HepG2 (cell line): ENCODE data around the gene NOTCH4. TPM values are rescaled to one million over a fixed set of nuclear protein-coding genes. Genes with fewer than 3 reads are reported as not detected.
A peak's percentile ranks its signal among the peaks of the same experiment; 100 is the strongest.

Experiments used
- ATF7-NPFF ChIP-seq: sonication (generic); formaldehyde crosslinking; IDR thresholded peaks from 2 replicates; pipeline ENCODE4 v1.8.1; 2023; ENCODE audit warnings: mild to moderate bottlenecking, low read depth, missing genetic modification reagents, moderate library complexity
- CENPT ChIP-seq: sonication (generic); formaldehyde crosslinking; IDR thresholded peaks from 2 replicates; pipeline ENCODE4 v1.8.0; 2022; ENCODE audit warnings: low read depth, mild to moderate bottlenecking, moderate library complexity, missing genetic modification reagents
- GATA4 ChIP-seq: sonication (generic); IDR thresholded peaks from 2 replicates; pipeline ENCODE4 v1.6.1; 2016; ENCODE audit warnings: antibody characterized with exemption, low read depth, borderline replicate concordance
- ISX ChIP-seq: sonication (generic); formaldehyde crosslinking; conservative IDR thresholded peaks from 2 replicates; pipeline ENCODE4 v1.5.0; 2020; ENCODE audit warnings: missing genetic modification reagents
- JUND ChIP-seq: sonication (generic); formaldehyde crosslinking; IDR thresholded peaks from 2 replicates; pipeline ENCODE4 v1.8.0; 2022; ENCODE audit warnings: mild to moderate bottlenecking, missing genetic modification reagents
- MZF1 ChIP-seq: sonication (generic); formaldehyde crosslinking; IDR thresholded peaks from 2 replicates; pipeline ENCODE4 v1.8.1; 2023; ENCODE audit warnings: mild to moderate bottlenecking, missing genetic modification reagents, borderline replicate concordance
- REL ChIP-seq: sonication (generic); formaldehyde crosslinking; conservative IDR thresholded peaks from 2 replicates; pipeline ENCODE4 v1.8.0; 2022; ENCODE audit warnings: mild to moderate bottlenecking, missing genetic modification reagents, moderate library complexity
- SMYD3 ChIP-seq: sonication (generic); formaldehyde crosslinking; IDR thresholded peaks from 2 replicates; pipeline ENCODE4 v1.8.1; 2023; ENCODE audit warnings: mild to moderate bottlenecking, missing genetic modification reagents
- ZNF557 ChIP-seq: sonication (generic); formaldehyde crosslinking; IDR thresholded peaks from 2 replicates; pipeline ENCODE4 v1.4.0; 2020; ENCODE audit warnings: missing genetic modification reagents
- polyA plus RNA-seq, 8 experiments: library from polyadenylated mRNA; depleted of rRNA in 3 of 8; stranded (reverse) in 7 of 8; unstranded in 1 of 8; fragments of >200 nt; fragmentation: Illumina TruSeq in 4 of 8; extraction: Trizol in 4 of 8; gene quantifications; 2 replicates each; pipeline versions ENCODE4 v1.2.1 to v1.2.3, GENCODE V29; 2011 to 2016; ENCODE audit warnings: low read depth in 4 of 8, missing spikeins in 1 of 8, mixed read lengths in 1 of 8; ENCODE audit not compliant: insufficient read depth in 1 of 8
- total RNA-seq, 5 experiments: library from RNA; depleted of rRNA; stranded (reverse); fragments of >200 nt; fragmentation: Illumina TruSeq; extraction: Trizol; gene quantifications; 2 replicates each; pipeline ENCODE4 v1.2.3, GENCODE V29; 2016; ENCODE audit warnings: low read depth in 1 of 5
- TF ChIP-seq, protein P1 (sequence below): sonication (generic); formaldehyde crosslinking; IDR thresholded peaks from 2 replicates; pipeline ENCODE4 v1.4.0; 2020; ENCODE audit warnings: missing genetic modification reagents, mild to moderate bottlenecking, borderline replicate concordance
- TF ChIP-seq, protein P2 (sequence below): sonication (generic); formaldehyde crosslinking; IDR thresholded peaks from 2 replicates; pipeline ENCODE4 v1.4.0; 2020; ENCODE audit warnings: missing genetic modification reagents, borderline replicate concordance
- TF ChIP-seq, protein P3 (sequence below): sonication (generic); formaldehyde crosslinking; IDR thresholded peaks from 2 replicates; pipeline ENCODE4 v1.4.0; 2020; ENCODE audit warnings: mild to moderate bottlenecking, missing genetic modification reagents
- TF ChIP-seq, protein P4 (sequence below): sonication (generic); formaldehyde crosslinking; IDR thresholded peaks from 2 replicates; pipeline ENCODE4 v1.8.0; 2023; ENCODE audit warnings: mild to moderate bottlenecking, missing genetic modification reagents
- TF ChIP-seq, protein P5 (sequence below): sonication (generic); formaldehyde crosslinking; IDR thresholded peaks from 2 replicates; pipeline ENCODE4 v1.4.0; 2020; ENCODE audit warnings: missing genetic modification reagents
- TF ChIP-seq, protein P6 (sequence below): fragments of 450-650 bp; IDR thresholded peaks from 2 replicates; pipeline ENCODE4 v1.6.1; 2017; ENCODE audit warnings: mild to moderate bottlenecking

NOTCH4 gene
- total and polyA plus RNA-seq, 2 of the 13 experiments (the other 11 are each of a cell fraction or from before 2014, with no cell fraction given): 0.51 to 0.83 TPM

DNA sequence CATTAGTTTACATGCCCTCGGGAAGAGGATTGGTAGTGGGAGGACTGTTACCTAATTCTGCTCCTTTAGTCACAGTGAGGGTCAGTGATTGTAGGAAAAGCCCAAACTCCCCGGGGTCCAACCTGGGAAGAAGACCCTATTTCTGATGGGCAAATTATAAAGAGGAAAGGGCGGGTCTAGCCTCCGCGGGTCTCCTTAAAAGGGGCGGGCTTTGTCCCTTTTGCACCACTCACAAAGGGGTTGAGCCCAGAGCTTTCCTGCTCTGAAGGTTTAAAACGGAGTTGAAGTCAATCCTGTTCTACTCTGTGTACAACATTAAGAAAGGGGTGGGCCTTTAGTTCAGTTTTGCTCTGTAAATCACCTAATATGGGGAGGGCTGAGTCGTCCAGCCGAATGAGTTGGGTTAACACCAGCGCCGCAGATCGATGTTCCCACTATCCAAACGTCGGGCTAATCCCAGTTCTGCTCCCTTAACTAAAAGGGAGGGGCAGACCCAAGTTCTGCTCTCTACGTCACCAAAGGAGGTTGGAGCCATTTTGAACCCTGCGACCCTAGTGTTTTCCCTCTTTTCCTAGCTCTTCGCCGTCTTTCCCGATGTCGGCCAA lies 46.6 kb downstream of the NOTCH4 start (continued):
- TF ChIP-seq, protein P1, sequence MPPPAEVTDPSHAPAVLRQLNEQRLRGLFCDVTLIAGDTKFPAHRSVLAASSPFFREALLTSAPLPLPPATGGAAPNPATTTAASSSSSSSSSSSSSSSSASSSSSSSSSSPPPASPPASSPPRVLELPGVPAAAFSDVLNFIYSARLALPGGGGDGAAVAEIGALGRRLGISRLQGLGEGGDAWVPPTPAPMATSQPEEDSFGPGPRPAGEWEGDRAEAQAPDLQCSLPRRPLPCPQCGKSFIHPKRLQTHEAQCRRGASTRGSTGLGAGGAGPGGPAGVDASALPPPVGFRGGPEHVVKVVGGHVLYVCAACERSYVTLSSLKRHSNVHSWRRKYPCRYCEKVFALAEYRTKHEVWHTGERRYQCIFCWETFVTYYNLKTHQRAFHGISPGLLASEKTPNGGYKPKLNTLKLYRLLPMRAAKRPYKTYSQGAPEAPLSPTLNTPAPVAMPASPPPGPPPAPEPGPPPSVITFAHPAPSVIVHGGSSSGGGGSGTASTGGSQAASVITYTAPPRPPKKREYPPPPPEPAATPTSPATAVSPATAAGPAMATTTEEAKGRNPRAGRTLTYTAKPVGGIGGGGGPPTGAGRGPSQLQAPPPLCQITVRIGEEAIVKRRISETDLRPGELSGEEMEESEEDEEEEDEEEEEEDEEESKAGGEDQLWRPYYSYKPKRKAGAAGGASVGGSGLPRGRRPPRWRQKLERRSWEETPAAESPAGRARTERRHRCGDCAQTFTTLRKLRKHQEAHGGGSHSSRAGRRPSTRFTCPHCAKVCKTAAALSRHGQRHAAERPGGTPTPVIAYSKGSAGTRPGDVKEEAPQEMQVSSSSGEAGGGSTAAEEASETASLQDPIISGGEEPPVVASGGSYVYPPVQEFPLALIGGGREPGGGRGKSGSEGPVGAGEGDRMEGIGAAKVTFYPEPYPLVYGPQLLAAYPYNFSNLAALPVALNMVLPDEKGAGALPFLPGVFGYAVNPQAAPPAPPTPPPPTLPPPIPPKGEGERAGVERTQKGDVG (CRISPR knock-in tag): no peak
- TF ChIP-seq JUND (CRISPR knock-in tag) (no peak), ATF7-NPFF (CRISPR knock-in tag) (0 out of 2 replicates have a peak, but pooled peaks have one; percentile 7), ISX (CRISPR knock-in tag) (no peak), MZF1 (CRISPR knock-in tag) (peak; percentile 71; the same call in 1 of the 2 replicates), SMYD3 (no peak), CENPT (no peak), REL (CRISPR knock-in tag) (no peak), GATA4 (no peak; the same call in 1 of the 2 replicates), ZNF557 (CRISPR knock-in tag) (no peak)
- TF ChIP-seq, protein P2, sequence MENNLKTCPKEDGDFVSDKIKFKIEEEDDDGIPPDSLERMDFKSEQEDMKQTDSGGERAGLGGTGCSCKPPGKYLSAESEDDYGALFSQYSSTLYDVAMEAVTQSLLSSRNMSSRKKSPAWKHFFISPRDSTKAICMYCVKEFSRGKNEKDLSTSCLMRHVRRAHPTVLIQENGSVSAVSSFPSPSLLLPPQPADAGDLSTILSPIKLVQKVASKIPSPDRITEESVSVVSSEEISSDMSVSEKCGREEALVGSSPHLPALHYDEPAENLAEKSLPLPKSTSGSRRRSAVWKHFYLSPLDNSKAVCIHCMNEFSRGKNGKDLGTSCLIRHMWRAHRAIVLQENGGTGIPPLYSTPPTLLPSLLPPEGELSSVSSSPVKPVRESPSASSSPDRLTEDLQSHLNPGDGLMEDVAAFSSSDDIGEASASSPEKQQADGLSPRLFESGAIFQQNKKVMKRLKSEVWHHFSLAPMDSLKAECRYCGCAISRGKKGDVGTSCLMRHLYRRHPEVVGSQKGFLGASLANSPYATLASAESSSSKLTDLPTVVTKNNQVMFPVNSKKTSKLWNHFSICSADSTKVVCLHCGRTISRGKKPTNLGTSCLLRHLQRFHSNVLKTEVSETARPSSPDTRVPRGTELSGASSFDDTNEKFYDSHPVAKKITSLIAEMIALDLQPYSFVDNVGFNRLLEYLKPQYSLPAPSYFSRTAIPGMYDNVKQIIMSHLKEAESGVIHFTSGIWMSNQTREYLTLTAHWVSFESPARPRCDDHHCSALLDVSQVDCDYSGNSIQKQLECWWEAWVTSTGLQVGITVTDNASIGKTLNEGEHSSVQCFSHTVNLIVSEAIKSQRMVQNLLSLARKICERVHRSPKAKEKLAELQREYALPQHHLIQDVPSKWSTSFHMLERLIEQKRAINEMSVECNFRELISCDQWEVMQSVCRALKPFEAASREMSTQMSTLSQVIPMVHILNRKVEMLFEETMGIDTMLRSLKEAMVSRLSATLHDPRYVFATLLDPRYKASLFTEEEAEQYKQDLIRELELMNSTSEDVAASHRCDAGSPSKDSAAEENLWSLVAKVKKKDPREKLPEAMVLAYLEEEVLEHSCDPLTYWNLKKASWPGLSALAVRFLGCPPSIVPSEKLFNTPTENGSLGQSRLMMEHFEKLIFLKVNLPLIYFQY: 0 out of 2 replicates have a peak, but pooled peaks have one; percentile 54
- TF ChIP-seq, protein P3, sequence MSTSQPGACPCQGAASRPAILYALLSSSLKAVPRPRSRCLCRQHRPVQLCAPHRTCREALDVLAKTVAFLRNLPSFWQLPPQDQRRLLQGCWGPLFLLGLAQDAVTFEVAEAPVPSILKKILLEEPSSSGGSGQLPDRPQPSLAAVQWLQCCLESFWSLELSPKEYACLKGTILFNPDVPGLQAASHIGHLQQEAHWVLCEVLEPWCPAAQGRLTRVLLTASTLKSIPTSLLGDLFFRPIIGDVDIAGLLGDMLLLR: no peak; the same call in 1 of the 2 replicates
- TF ChIP-seq, protein P4, sequence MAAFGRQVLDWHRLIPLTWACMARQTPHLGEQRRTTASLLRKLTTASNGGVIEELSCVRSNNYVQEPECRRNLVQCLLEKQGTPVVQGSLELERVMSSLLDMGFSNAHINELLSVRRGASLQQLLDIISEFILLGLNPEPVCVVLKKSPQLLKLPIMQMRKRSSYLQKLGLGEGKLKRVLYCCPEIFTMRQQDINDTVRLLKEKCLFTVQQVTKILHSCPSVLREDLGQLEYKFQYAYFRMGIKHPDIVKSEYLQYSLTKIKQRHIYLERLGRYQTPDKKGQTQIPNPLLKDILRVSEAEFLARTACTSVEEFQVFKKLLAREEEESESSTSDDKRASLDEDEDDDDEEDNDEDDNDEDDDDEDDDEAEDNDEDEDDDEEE (CRISPR knock-in tag): no peak
- TF ChIP-seq, protein P5, sequence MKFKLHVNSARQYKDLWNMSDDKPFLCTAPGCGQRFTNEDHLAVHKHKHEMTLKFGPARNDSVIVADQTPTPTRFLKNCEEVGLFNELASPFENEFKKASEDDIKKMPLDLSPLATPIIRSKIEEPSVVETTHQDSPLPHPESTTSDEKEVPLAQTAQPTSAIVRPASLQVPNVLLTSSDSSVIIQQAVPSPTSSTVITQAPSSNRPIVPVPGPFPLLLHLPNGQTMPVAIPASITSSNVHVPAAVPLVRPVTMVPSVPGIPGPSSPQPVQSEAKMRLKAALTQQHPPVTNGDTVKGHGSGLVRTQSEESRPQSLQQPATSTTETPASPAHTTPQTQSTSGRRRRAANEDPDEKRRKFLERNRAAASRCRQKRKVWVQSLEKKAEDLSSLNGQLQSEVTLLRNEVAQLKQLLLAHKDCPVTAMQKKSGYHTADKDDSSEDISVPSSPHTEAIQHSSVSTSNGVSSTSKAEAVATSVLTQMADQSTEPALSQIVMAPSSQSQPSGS (CRISPR knock-in tag): no peak
- TF ChIP-seq, protein P6, sequence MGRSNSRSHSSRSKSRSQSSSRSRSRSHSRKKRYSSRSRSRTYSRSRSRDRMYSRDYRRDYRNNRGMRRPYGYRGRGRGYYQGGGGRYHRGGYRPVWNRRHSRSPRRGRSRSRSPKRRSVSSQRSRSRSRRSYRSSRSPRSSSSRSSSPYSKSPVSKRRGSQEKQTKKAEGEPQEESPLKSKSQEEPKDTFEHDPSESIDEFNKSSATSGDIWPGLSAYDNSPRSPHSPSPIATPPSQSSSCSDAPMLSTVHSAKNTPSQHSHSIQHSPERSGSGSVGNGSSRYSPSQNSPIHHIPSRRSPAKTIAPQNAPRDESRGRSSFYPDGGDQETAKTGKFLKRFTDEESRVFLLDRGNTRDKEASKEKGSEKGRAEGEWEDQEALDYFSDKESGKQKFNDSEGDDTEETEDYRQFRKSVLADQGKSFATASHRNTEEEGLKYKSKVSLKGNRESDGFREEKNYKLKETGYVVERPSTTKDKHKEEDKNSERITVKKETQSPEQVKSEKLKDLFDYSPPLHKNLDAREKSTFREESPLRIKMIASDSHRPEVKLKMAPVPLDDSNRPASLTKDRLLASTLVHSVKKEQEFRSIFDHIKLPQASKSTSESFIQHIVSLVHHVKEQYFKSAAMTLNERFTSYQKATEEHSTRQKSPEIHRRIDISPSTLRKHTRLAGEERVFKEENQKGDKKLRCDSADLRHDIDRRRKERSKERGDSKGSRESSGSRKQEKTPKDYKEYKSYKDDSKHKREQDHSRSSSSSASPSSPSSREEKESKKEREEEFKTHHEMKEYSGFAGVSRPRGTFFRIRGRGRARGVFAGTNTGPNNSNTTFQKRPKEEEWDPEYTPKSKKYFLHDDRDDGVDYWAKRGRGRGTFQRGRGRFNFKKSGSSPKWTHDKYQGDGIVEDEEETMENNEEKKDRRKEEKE: no peak
